Common myeloid progenitor, CD34-positive (primary cell): ENCODE results near the gene PSG5.
A peak's percentile ranks its signal among the peaks of the same experiment; 100 is the strongest.
"Not testable (repeated sequence)": the region's sequence is repeated elsewhere in the genome, so short reads cannot be mapped to it uniquely, and the experiment has no call there.

Source experiments
- CTCF ChIA-PET: fragments of 350-600 bp; sonication (Branson Sonifier 250); formaldehyde crosslinking; loops from one replicate; lab custom pipeline; 2021; ENCODE audit warnings: antibody characterized with exemption; lab: Charles Lee
- POLR2A ChIA-PET: fragments of 350-600 bp; sonication (Branson Sonifier 250); formaldehyde crosslinking; loops from one replicate; lab custom pipeline; 2021; ENCODE audit warnings: antibody characterized with exemption; lab: Charles Lee
- DNase-seq, 3 donors: peaks; one replicate each; pipeline versions ENCODE4 v3.0.0 to v3.0.0-alpha.2; 2013
- H3K27ac ChIP-seq, 2 experiments: 1 replicate in 1 of 2; 2 replicates in 1 of 2; pipeline ENCODE4 v1.7.0; 2013; ENCODE audit warnings: inconsistent platforms in 2 of 2, low read length in 2 of 2, mild to moderate bottlenecking in 2 of 2, low read depth in 1 of 2, moderate library complexity in 1 of 2; ENCODE audit not compliant: severe bottlenecking in 2 of 2, insufficient read depth in 1 of 2, poor library complexity in 1 of 2
- H3K27me3 ChIP-seq, 5 experiments: replicated peaks in 2 of 5; 1 replicate in 3 of 5; 2 replicates in 2 of 5; pipeline versions ENCODE4 v1.6.1 to v1.7.0; 2013; ENCODE audit warnings: low read length in 4 of 5, mild to moderate bottlenecking in 2 of 5, moderate library complexity in 2 of 5, inconsistent platforms in 1 of 5; ENCODE audit not compliant: insufficient read depth in 5 of 5, control insufficient read depth in 4 of 5
- H3K36me3 ChIP-seq, 4 experiments: 1 replicate in 2 of 4; 2 replicates in 2 of 4; pipeline versions ENCODE4 v1.6.1 to v1.7.0; 2013; ENCODE audit warnings: low read length in 3 of 4, control low read depth in 1 of 4, mild to moderate bottlenecking in 1 of 4; ENCODE audit not compliant: control insufficient read depth in 4 of 4, insufficient read depth in 4 of 4
- H3K4me1 ChIP-seq, 4 experiments: 1 replicate in 3 of 4; 2 replicates in 1 of 4; pipeline versions ENCODE4 v1.6.1 to v1.7.1; 2013; ENCODE audit warnings: low read length in 3 of 4, mild to moderate bottlenecking in 3 of 4, control low read depth in 1 of 4, inconsistent platforms in 1 of 4, moderate library complexity in 1 of 4; ENCODE audit not compliant: control insufficient read depth in 4 of 4, insufficient read depth in 4 of 4; ENCODE audit errors: control extremely low read depth in 1 of 4
- H3K4me3 ChIP-seq, 7 experiments: 1 replicate in 4 of 7; 2 replicates in 3 of 7; pipeline versions ENCODE4 v1.5.1 to v1.7.0; 2013; ENCODE audit warnings: mild to moderate bottlenecking in 7 of 7, low read length in 6 of 7, moderate library complexity in 6 of 7, inconsistent platforms in 2 of 7, low read depth in 2 of 7, control low read depth in 1 of 7; ENCODE audit not compliant: insufficient read depth in 4 of 7, control insufficient read depth in 1 of 7; ENCODE audit errors: extremely low read depth in 1 of 7
- H3K9me3 ChIP-seq, 5 experiments: 1 replicate in 4 of 5; 2 replicates in 1 of 5; pipeline versions ENCODE4 v1.6.1 to v1.7.1; 2013; ENCODE audit warnings: low read length in 4 of 5, mild to moderate bottlenecking in 2 of 5, inconsistent platforms in 1 of 5, low read depth in 1 of 5, moderate library complexity in 1 of 5; ENCODE audit not compliant: control insufficient read depth in 4 of 5, insufficient read depth in 2 of 5; ENCODE audit errors: control extremely low read depth in 1 of 5
- WGBS: methylation state at CpG from one replicate; pipeline ENCODE4 v1.1.5; 2013; ENCODE audit not compliant: insufficient coverage; 5-methylcytosine and 5-hydroxymethylcytosine counted together

The PSG5 gene

DNA sequence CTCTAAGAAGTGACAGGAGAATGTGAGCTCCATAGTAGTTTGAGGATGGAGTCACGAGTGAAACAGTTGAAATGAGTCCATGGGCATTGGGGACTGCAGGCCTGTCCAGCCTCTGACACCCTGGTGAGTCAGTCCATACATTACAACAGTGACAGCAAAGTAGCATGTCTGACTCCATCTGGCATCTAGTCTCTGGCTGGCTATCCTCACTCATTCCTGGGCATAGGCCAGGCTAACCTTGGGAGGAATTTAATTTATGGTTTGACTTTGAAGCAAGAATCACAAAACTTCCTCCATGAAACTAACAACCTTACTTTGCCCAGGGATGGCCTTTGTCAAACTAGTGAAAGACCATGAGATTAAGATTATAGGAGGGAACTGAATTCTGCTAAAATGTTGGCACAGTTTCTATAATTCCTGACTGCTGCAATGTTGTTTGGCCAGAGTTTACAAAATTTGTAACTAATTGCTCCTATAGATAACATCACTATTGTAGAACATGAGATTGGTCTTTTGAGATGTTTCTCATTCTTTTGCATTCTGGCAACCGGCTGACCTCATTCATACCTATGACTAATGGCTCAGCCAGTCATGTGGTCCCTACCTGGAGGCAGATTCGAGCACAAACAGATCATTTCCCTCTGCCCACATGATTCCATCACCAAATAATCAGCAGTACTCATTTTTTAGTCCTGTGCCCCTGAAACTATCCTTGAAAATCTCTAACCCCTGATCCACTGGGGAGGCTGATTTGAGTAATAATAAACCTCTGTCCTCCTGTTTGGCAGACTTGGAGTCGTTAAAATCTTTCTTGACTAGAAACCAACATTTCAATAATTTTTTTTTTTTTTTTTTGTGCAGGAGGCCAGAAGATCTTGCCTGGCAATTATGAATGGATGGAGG is 4.2 kb downstream of the PSG5 start:
- H3K36me3 ChIP-seq, H3K4me1 ChIP-seq, H3K27me3 ChIP-seq, H3K4me3 ChIP-seq, DNase-seq, H3K9me3 ChIP-seq, H3K27ac ChIP-seq, POLR2A ChIA-PET, CTCF ChIA-PET: not testable (repeated sequence)
- 82% methylated on average over 1 of the region's 4 CpGs for WGBS

DNA sequence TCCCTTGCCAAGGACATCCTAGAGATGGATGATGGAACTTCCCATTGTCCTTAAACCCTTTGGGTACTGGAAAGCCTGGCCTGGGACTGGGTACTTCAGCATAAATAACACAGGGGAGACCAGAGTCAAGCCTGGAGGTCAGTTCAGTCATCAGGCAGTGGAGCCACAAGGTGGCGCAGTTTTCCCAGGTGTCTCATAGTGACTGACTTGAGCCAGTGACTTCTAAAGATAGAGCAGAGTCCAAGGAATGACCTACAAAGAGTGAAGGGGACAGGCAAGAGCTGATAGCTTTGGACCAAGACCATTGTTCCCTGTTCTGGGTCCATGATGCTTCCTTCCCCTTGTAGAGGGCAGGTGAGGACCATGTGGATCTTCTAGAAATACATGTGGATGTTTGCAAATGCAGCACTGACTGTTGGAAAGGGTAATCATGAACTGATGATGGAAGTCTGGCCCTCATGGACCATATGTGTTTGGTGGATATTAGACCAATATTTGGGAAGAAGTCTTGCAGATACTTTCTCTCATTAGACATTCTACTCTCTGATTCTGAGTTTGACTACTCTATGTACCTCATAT is 6.7 kb downstream of the PSG5 start:
- H3K4me3 ChIP-seq, H3K4me1 ChIP-seq, H3K27me3 ChIP-seq, H3K36me3 ChIP-seq, H3K27ac ChIP-seq, POLR2A ChIA-PET, H3K9me3 ChIP-seq, CTCF ChIA-PET, DNase-seq: not testable (repeated sequence)
- no CpG with 5 or more reads among the region's 1 CpG for whole genome bisulfite sequencing

DNA sequence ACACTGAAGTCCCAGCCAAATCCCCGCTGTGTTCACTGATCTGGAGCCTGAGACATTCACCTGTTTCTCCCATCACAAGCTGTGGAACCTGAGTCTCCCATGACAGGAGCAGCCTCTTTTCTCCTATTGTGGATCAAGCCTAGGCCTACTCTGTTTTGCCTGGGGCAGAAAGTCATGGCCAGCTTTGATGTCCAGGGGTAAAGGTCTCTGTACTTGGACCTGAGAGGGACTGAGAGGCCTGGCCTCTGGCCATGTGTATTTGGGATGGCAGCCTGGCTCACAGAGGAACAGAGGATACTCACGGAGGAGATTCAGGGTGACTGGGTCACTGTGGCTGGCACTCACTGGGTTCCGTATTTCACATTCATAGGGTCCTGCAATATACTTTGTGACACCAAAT is 7.8 kb downstream of the PSG5 start:
- CTCF ChIA-PET, H3K27me3 ChIP-seq, DNase-seq, H3K36me3 ChIP-seq, H3K4me3 ChIP-seq, H3K9me3 ChIP-seq, H3K4me1 ChIP-seq, H3K27ac ChIP-seq, POLR2A ChIA-PET: not testable (repeated sequence)
- no CpG with 5 or more reads among the region's 3 CpGs for WGBS

DNA sequence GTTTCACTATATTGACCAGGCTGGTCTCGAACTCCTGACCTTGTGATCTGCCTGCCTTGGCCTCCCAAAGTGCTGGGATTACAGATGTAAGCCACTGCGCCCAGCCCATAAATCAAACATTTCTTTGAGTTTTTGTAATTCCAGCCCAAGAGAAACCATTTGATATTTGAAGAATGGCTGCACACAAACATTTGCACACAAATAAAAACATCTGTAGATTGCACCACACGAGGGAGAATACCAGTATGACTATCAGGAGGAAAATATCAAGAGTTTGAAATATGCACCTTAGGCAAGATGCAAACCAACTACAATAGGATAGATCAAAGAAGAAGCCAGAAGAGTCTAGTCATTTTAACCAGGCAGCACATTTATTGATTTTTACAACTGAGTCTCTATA is 20.4 kb downstream of the PSG5 start:
- H3K36me3 ChIP-seq, POLR2A ChIA-PET, CTCF ChIA-PET, H3K4me1 ChIP-seq, H3K4me3 ChIP-seq, H3K27me3 ChIP-seq, DNase-seq, H3K9me3 ChIP-seq, H3K27ac ChIP-seq: not testable (repeated sequence)
- 92% methylated on average over 1 of the region's 3 CpGs for WGBS

DNA sequence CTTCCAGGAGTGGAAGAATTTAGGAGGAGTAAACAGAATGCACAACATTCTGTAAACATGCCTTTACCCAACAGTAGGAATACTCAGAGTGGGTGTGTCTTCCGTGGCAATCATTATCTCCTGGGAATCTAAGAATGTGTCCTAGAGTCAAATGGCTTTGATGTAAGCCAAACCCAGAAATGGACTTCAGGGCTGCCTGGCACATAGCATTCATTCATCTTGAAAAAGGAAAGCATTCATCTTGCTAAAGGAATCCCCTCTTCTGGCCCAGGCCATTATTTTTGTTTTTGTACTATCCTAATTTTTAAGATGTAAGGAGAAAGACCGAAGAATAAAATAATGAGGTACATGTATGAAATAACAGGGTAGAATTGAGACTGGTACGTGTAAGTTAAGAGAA is 23.2 kb downstream of the PSG5 start:
- H3K4me3 ChIP-seq, POLR2A ChIA-PET, H3K4me1 ChIP-seq, CTCF ChIA-PET, H3K9me3 ChIP-seq, H3K27ac ChIP-seq, H3K36me3 ChIP-seq, H3K27me3 ChIP-seq, DNase-seq: not testable (repeated sequence)
- WGBS = no CpG with 5 or more reads among the region's 3 CpGs

DNA sequence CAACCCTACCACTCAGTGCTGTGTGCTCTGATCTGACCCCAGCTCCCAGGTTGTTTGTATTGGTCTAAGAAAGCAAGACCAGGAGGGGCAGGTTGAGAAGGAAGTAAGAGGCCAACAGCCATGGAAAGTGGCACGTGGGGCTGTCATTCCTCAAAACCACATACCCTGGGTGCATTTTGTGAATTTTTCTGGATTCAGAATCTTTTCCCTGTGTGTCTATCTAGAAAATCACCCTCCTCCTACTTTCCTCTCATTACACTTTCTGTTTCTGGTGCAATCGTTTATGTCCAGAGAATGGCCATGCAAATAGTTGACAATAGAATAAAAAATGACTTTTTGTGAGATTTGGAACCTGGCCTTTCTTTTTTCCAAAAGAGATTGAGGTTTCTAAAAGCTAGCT is 24.1 kb downstream of the PSG5 start:
- H3K27me3 ChIP-seq, DNase-seq, H3K9me3 ChIP-seq, CTCF ChIA-PET, H3K4me3 ChIP-seq, H3K27ac ChIP-seq, H3K36me3 ChIP-seq, H3K4me1 ChIP-seq, POLR2A ChIA-PET: not testable (repeated sequence)
- 57% methylated on average over 1 of the region's 2 CpGs for WGBS

DNA sequence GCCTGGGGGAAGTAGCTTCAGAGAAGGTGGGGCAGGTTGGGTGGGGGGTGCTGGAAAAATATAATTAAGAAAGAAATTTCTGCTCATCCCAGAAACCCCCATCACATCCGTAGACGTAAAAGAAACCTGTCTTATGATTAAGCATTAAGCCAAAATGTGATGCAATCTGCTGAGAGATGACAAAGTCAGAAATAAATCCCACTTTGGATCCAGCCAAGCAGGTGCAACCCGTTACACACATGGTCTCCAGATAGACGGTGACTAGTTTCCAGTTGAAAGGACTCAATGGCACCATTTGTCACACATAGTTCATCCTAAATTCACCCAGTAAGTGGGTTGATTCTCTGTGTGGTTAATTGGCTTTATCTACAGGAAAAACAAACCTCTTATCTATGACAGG is 34.1 kb downstream of the PSG5 start:
- H3K27ac ChIP-seq = no peak overlapping the region

More for the DNA sequence above, 34.1 kb downstream of the PSG5 start:
- Histone ChIP-seq H3K27me3 (no peaks in the 10 kb centered on the region), H3K4me1 (peaks cover 0 to 1% (median 0%) of the 10 kb centered on the region in 4 experiments), H3K9me3 (no peaks in the 10 kb centered on the region), H3K36me3 (no peaks in the 10 kb centered on the region), H3K4me3 (no peak overlapping the region)
- 80% methylated on average over 1 of the region's 4 CpGs for WGBS
- ChIA-PET CTCF (no interaction called here), POLR2A (no interaction called here)
- DNase-seq = peak in 1 of 3 donors; percentile 1
